ENCODE measurements around the gene BLID. TPM values are rescaled to one million over a fixed set of nuclear protein-coding genes. Genes with fewer than 3 reads are reported as not detected.

BLID gene
- total RNA-seq, 1 experiment from 2014 or later, result 0.41 TPM

GRCh38 chr11:122156940-122157382, 40.9 kb upstream of the BLID start:
- TF ChIP-seq, protein P1, sequence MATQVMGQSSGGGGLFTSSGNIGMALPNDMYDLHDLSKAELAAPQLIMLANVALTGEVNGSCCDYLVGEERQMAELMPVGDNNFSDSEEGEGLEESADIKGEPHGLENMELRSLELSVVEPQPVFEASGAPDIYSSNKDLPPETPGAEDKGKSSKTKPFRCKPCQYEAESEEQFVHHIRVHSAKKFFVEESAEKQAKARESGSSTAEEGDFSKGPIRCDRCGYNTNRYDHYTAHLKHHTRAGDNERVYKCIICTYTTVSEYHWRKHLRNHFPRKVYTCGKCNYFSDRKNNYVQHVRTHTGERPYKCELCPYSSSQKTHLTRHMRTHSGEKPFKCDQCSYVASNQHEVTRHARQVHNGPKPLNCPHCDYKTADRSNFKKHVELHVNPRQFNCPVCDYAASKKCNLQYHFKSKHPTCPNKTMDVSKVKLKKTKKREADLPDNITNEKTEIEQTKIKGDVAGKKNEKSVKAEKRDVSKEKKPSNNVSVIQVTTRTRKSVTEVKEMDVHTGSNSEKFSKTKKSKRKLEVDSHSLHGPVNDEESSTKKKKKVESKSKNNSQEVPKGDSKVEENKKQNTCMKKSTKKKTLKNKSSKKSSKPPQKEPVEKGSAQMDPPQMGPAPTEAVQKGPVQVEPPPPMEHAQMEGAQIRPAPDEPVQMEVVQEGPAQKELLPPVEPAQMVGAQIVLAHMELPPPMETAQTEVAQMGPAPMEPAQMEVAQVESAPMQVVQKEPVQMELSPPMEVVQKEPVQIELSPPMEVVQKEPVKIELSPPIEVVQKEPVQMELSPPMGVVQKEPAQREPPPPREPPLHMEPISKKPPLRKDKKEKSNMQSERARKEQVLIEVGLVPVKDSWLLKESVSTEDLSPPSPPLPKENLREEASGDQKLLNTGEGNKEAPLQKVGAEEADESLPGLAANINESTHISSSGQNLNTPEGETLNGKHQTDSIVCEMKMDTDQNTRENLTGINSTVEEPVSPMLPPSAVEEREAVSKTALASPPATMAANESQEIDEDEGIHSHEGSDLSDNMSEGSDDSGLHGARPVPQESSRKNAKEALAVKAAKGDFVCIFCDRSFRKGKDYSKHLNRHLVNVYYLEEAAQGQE (IDR thresholded peaks at IDR 0.05; ENCODE audit: insufficient read depth in 1 of 2, low read depth in 2 of 2, low read length in 1 of 2), result no peak
- TF ChIP-seq TCF7L2 (IDR thresholded peaks at IDR 0.05; ENCODE audit: low read depth, low read length) (peak; percentile 64), SIN3A (IDR thresholded peaks at IDR 0.05; ENCODE audit: borderline replicate concordance, insufficient read depth, low read depth, low read length) (0 out of 2 replicates have a peak, but pooled peaks have one; percentile 49), POLR2AphosphoS5 (IDR thresholded peaks at IDR 0.05; ENCODE audit: low read depth, low read length) (peak; percentile 75)
- Histone ChIP-seq H3K9me3 (ENCODE audit: control insufficient read depth, insufficient read depth, low read depth, low read length) (no peaks in the 10 kb centered on the region), H3K27ac (ENCODE audit: low read length) (peak overlapping the region; percentile 98), H3K36me3 (ENCODE audit: control insufficient read depth, insufficient read depth, low read length) (no peaks in the 10 kb centered on the region), H3K4me1 (ENCODE audit: control insufficient read depth, insufficient read depth, low read length) (peaks cover 59% of the 10 kb centered on the region), H3K4me3 (ENCODE audit: low read depth in 2 of 2, low read length in 2 of 2) (peak overlapping the region; percentile 44 to 73), H3K27me3 (ENCODE audit: control insufficient read depth, insufficient read depth, low read length) (no peaks in the 10 kb centered on the region)
- CTCF ChIA-PET, result interaction anchor here (1.3 kb wide), 1 partner anchor 46 kb away, joined by 6 read pairs; no protein-coding TSS in a partner anchor
- POLR2A ChIA-PET, result interaction anchor here (0.6 to 0.7 kb wide), 2 partner anchors 18 to 1482 kb away, joined by 4 read pairs; no protein-coding TSS in a partner anchor
- intact Hi-C loops (cut with micrococcal nuclease; ENCODE audit: unreplicated experiment) (loop anchor here (5.0 kb wide), 2 partner anchors 45 to 500 kb away; no protein-coding TSS in a partner anchor), in situ Hi-C loops (cut with HindIII; ENCODE audit: low pct_unique_long_range_greater_than_20kb, low sequenced_read_pairs) (no loop called here)
- DNase-seq (ENCODE audit: low read depth, low spot score), result peak; percentile 97
- no TSS peak for BruUV-seq (replicated peaks)
- ATAC-seq, result peak; percentile 78

GRCh38 chr11:122155765-122156527, 39.9 kb upstream of the BLID start:
- H3K4me1 ChIP-seq (ENCODE audit: control insufficient read depth, insufficient read depth, low read length), result peaks cover 59% of the 10 kb centered on the region
- in situ Hi-C loops (cut with HindIII; ENCODE audit: low pct_unique_long_range_greater_than_20kb, low sequenced_read_pairs), result no loop called here
- peak overlapping the region; percentile 44 to 73 for H3K4me3 ChIP-seq (ENCODE audit: low read depth in 2 of 2, low read length in 2 of 2)
- H3K36me3 ChIP-seq (ENCODE audit: control insufficient read depth, insufficient read depth, low read length), result no peaks in the 10 kb centered on the region
- H3K27ac ChIP-seq (ENCODE audit: low read length), result peak overlapping the region; percentile 98
- DNase-seq (ENCODE audit: low read depth, low spot score), result no peak
- intact Hi-C loops (cut with micrococcal nuclease; ENCODE audit: unreplicated experiment), result loop anchor here (5.0 kb wide), 2 partner anchors 46 to 499 kb away; no protein-coding TSS in a partner anchor
- peak; percentile 6; the same call in 1 of the 2 replicates for ATAC-seq
- no peak for TF ChIP-seq TCF7L2 (IDR thresholded peaks at IDR 0.05; ENCODE audit: low read depth, low read length)
- TF ChIP-seq, protein P1 (IDR thresholded peaks at IDR 0.05; ENCODE audit: insufficient read depth in 1 of 2, low read depth in 2 of 2, low read length in 1 of 2), result no peak
- no peak for TF ChIP-seq CTCF (IDR thresholded peaks at IDR 0.05)
- TF ChIP-seq POLR2AphosphoS5 (IDR thresholded peaks at IDR 0.05; ENCODE audit: low read depth, low read length), result no peak
- no peak for TF ChIP-seq SIN3A (IDR thresholded peaks at IDR 0.05; ENCODE audit: borderline replicate concordance, insufficient read depth, low read depth, low read length)
- CTCF ChIA-PET, result no interaction called here
- H3K27me3 ChIP-seq (ENCODE audit: control insufficient read depth, insufficient read depth, low read length), result no peaks in the 10 kb centered on the region
- no peaks in the 10 kb centered on the region for H3K9me3 ChIP-seq (ENCODE audit: control insufficient read depth, insufficient read depth, low read depth, low read length)
- POLR2A ChIA-PET, result interaction anchor here (0.6 kb wide), 1 partner anchor 1483 kb away, joined by 4 read pairs; no protein-coding TSS in a partner anchor
- TSS peak; percentile 94 for BruUV-seq (replicated peaks)

Data from Panc1 (cell line).